Kidney epithelial cell (primary cell): Measurements from ENCODE around the gene MYCN. TPM values are rescaled to one million over a fixed set of nuclear protein-coding genes. Genes with fewer than 3 reads are reported as not detected.

Experiments
- DNase-seq: peaks from one replicate; pipeline ENCODE4 v3.0.0-alpha.2; 2010; ENCODE audit warnings: low read depth
- H3K27me3 ChIP-seq: 2 replicates; pipeline ENCODE4 v1.6.0; 2011; ENCODE audit warnings: low read length; ENCODE audit not compliant: control insufficient read depth, insufficient read depth
- H3K36me3 ChIP-seq: 2 replicates; pipeline ENCODE4 v1.5.1; 2011; ENCODE audit warnings: low read length; ENCODE audit not compliant: control insufficient read depth, insufficient read depth
- H3K4me3 ChIP-seq: 2 replicates; pipeline ENCODE4 v1.5.1; 2011; ENCODE audit warnings: low read depth, mild to moderate bottlenecking, control low read depth, low read length
- total RNA-seq: library from RNA; depleted of rRNA; stranded (reverse); fragments of >200 nt; gene quantifications from 2 replicates; pipeline ENCODE4 v1.2.3, GENCODE V29; 2015
- TF ChIP-seq, protein P1 (sequence below): IDR thresholded peaks from 2 replicates; pipeline ENCODE4 v1.5.1; 2011; ENCODE audit warnings: mild to moderate bottlenecking, moderate library complexity, low read length, control low read depth, inconsistent platforms; ENCODE audit not compliant: insufficient read depth, poor library complexity, severe bottlenecking

The MYCN gene
- total RNA-seq, 1 donor from 2014 or later, result 0.54 TPM

GRCh38 chr2:15993666-15994065, 53.3 kb downstream of the MYCN start:
- TF ChIP-seq, protein P1, sequence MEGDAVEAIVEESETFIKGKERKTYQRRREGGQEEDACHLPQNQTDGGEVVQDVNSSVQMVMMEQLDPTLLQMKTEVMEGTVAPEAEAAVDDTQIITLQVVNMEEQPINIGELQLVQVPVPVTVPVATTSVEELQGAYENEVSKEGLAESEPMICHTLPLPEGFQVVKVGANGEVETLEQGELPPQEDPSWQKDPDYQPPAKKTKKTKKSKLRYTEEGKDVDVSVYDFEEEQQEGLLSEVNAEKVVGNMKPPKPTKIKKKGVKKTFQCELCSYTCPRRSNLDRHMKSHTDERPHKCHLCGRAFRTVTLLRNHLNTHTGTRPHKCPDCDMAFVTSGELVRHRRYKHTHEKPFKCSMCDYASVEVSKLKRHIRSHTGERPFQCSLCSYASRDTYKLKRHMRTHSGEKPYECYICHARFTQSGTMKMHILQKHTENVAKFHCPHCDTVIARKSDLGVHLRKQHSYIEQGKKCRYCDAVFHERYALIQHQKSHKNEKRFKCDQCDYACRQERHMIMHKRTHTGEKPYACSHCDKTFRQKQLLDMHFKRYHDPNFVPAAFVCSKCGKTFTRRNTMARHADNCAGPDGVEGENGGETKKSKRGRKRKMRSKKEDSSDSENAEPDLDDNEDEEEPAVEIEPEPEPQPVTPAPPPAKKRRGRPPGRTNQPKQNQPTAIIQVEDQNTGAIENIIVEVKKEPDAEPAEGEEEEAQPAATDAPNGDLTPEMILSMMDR, result no peak
- H3K4me3 ChIP-seq, result no peak overlapping the region
- no peaks in the 10 kb centered on the region for H3K36me3 ChIP-seq
- no peaks in the 10 kb centered on the region for H3K27me3 ChIP-seq
- DNase-seq, result no peak

DNA sequence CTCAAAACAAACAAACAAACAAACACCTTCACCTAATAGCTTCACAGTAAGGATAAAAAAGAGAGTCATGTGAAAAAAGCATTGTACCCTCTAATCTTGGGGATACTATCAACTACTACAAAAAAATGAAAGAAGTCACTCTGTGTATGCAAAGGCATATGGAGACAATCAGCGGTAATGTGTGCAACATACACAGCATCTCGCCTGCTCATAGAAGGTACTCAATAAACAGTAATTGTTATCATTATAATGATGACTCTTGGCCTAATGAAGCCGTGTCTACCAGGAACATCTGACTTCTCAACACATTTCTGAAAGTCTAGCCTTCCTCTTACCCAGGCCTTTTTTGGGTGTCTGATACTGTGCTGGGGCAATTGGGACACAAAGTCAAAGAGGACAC, 55.3 kb downstream of the MYCN start:
- no peak for DNase-seq
- no peaks in the 10 kb centered on the region for H3K36me3 ChIP-seq
- no peaks in the 10 kb centered on the region for H3K27me3 ChIP-seq
- TF ChIP-seq, protein P1, result no peak
- H3K4me3 ChIP-seq, result no peak overlapping the region
